Cardiac fibroblast (primary cell): Measurements from ENCODE around the gene FCN1.

Experiments
- DNase-seq, 2 donors: peaks; one replicate each; pipeline versions ENCODE4 v3.0.0 to v3.0.0-alpha.2; 2010; ENCODE audit warnings: low read depth in 2 of 2
- H3K4me3 ChIP-seq, 2 donors: replicated peaks in 1 of 2; 1 replicate in 1 of 2; 2 replicates in 1 of 2; pipeline ENCODE4 v1.5.1; 2011; ENCODE audit warnings: low read depth in 2 of 2, low read length in 2 of 2, mild to moderate bottlenecking in 2 of 2, moderate library complexity in 1 of 2
- TF ChIP-seq, protein P1 (sequence below): IDR thresholded peaks from one replicate; pipeline ENCODE4 v1.5.1; 2011; ENCODE audit warnings: low read depth, mild to moderate bottlenecking, low read length, inconsistent platforms

FCN1 gene

DNA sequence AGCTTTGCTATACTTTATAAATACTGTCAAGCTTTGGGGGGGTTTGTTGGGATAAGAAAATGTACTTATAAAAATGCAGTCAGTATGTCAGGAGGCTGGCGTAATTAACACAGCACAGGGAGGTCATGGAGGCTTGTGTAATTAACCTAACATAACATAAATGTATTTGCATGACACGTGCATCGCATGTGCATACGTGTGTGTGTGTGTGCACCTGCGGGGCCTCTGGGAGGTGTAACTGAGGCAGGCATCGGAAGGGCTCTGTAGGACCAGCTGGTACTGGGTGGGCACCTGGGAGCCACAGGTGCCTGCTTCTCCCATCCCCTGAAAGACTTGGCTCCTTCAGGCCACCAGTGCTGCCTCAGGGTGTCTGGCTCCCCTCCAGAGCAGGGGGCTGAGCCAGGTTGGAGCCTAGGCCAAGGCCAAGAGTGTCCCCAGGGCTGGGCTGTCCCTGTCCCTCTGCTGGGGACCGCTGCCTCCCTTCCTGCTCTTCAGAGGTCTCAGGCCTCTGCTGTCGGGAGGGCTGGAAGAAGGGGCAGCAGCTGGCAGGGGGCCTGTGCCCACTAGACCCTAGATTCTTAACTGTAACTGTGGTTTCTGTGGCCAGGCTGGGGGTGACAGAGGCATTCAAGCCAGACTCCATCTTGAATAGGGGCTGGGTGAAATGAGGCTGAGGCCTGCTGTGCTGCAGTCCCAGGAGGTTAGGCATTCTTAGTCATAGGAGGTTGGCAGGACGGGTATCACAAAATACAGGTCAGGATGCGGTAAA is 28.1 kb downstream of the FCN1 start:
- no peak for DNase-seq
- TF ChIP-seq, protein P1, sequence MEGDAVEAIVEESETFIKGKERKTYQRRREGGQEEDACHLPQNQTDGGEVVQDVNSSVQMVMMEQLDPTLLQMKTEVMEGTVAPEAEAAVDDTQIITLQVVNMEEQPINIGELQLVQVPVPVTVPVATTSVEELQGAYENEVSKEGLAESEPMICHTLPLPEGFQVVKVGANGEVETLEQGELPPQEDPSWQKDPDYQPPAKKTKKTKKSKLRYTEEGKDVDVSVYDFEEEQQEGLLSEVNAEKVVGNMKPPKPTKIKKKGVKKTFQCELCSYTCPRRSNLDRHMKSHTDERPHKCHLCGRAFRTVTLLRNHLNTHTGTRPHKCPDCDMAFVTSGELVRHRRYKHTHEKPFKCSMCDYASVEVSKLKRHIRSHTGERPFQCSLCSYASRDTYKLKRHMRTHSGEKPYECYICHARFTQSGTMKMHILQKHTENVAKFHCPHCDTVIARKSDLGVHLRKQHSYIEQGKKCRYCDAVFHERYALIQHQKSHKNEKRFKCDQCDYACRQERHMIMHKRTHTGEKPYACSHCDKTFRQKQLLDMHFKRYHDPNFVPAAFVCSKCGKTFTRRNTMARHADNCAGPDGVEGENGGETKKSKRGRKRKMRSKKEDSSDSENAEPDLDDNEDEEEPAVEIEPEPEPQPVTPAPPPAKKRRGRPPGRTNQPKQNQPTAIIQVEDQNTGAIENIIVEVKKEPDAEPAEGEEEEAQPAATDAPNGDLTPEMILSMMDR: no peak
- H3K4me3 ChIP-seq: no peak overlapping the region

DNA sequence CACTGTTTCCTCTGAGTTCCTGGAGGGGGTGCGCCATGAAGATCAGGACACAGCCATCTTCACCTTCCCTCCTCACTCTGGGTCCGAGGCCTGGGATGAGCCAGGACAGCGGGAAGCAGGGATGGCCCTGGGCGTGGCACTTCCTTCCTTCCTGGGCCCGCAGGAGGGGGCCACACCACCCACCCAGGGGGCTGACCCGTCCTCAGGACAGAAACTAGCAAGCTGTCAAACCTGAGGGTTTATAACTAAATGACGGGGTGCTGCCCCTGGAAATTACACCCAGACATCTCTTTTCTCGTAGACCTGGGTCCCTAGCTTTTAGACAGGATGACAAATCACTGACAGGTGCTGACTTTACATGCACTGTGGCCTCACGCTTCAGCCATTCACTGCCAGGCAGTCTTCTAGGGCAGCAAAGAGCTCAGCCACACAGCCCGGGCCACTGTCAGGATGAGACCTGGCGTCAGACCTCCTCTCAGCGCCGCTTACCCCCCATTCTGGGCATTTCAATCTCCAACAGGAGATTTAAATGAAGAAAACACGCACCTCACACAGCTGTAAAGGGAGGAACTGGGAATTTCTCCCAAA is 29.0 kb downstream of the FCN1 start:
- no peak for DNase-seq
- H3K4me3 ChIP-seq: no peak overlapping the region
- TF ChIP-seq, protein P1: no peak

DNA sequence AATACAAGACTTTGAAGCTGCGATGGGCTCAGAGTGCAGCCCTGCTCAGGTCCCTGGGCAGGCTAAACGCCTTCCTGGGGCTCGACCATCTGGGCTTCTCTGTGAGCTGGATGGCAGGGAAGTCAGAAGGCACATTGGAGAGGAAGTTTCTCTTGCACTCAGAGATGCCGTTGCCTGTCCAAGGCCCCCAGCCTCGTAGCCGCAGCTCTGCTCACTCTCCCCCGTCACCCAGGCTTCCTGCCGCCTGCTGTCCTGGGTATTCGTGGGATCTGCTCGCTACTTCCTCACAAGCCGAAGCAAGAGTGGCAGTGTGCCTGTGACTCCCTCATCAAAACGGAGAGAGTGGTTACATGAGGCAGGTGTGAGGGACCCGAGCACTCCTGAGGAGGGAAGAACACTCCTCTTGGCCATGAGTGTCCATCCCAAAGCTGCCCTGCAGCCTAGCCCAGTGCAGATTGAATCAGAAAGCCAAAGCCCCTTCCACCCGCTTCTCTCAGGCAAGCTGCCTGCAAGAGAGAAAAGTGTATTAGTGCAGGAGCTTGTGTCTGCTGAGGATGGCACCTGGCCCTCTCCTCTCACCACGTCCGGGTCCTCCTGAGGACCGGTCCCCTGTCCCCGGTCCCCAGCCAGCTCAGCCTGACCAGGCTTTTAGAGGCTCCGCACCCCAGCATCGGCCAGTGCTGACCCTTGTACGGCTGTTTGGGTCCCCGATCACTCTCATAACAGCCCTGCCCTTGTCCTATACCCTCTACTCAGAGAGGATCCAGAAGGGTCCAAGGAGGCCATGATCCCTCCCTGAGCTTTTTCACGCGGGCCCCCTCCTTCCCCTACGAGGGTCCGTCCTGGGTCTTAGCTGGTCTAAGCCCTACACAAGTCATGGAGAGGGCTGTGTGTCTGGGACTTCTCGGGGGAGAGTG is 29.8 kb downstream of the FCN1 start:
- H3K4me3 ChIP-seq: no peak overlapping the region
- no peak for DNase-seq

DNA sequence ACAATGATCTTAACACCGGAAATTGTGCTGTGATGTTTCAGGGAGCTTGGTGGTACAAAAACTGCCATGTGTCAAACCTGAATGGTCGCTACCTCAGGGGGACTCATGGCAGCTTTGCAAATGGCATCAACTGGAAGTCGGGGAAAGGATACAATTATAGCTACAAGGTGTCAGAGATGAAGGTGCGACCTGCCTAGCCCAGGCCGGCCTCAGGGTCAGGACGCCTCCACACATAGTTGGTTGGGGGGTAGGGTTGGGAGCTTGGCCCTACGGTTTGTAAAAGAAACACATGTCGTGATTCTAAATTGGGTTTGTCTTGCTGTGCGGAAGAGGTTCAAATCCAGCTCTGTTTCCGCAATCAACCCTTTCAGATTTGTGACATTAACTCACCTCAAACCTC is 30.5 kb downstream of the FCN1 start:
- TF ChIP-seq, protein P1: no peak
- no peak overlapping the region for H3K4me3 ChIP-seq
- DNase-seq: no peak

More for the DNA sequence above, 29.8 kb downstream of the FCN1 start:
- TF ChIP-seq, protein P1: no peak

DNA sequence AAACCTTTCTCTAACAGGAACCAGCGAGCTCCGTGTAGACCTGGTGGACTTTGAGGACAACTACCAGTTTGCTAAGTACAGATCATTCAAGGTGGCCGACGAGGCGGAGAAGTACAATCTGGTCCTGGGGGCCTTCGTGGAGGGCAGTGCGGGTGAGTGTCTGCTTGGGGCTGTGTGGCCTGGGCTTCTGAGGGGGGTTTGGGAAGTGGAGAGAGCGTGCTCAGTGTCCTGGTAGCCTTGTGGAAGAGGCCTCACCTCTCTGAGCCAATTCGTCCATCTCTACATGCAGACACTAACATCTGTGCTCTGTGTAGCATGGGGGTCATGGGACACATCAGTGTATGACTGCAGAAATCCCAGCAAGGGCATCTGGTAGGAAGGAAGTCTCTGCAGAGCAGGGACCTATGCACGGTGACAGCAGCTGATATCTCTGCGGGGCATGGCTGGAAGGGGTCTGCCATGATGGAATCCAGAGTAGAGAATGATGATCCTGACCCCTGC is 31.2 kb downstream of the FCN1 start:
- no peak for DNase-seq
- TF ChIP-seq, protein P1: no peak
- H3K4me3 ChIP-seq: no peak overlapping the region

DNA sequence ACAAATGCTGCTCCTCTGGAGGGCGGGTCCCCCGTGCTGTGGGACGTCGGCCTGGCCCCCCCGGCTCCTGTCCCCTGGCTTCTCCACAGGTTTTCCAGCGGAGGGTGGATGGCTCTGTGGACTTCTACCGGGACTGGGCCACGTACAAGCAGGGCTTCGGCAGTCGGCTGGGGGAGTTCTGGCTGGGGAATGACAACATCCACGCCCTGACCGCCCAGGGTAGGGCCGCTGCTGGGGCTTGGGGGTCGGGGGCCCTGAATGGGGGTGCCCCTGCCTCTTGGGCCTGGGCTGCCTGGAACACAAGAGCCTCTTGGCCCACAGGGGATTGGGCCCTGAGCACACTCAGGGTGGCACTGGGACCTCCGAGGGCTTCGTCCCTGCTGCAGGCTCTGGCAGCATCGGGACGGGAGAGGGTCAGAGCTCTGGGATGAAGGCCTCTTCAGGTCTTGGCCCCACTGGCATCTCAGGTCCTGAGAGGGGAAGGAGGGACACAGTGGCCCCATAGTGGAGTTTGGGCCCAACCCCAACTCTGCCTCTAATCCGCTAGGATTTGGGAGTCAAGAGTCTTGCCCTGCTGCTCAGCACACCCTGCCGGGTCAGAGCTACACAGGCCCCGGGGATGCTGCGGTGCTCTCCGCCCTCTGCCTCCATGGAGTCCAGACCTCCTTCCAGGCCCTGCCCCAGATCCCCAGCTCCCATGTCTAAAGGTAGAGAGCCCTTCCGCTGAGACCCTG is 31.9 kb downstream of the FCN1 start:
- no peak overlapping the region for H3K4me3 ChIP-seq
- TF ChIP-seq, protein P1: no peak
- no peak for DNase-seq
